H1 (cell line): Measurements from ENCODE around the gene CHMP6. TPM values are rescaled to one million over a fixed set of nuclear protein-coding genes. Genes with fewer than 3 reads are reported as not detected.

Experiments used
- CTCF ChIA-PET: fragments of 300-600 bp; sonication (Branson Sonifier 250); formaldehyde crosslinking; loops from one replicate; lab custom pipeline; 2021; ENCODE audit not compliant: partially characterized antibody; lab: Charles Lee
- POLR2A ChIA-PET: fragments of 300-600 bp; sonication (Branson Sonifier 250); formaldehyde crosslinking; loops from one replicate; lab custom pipeline; 2021; ENCODE audit warnings: inconsistent platforms; ENCODE audit not compliant: partially characterized antibody; lab: Charles Lee
- DNase-seq, 2 experiments: peaks; one replicate each; pipeline versions ENCODE4 v3.0.0 to v3.0.0-alpha.2; 2010 to 2022; ENCODE audit warnings: low spot score in 2 of 2, low read depth in 1 of 2, mixed read lengths in 1 of 2
- FAIRE-seq: peaks from 2 replicates; lab custom pipeline; 2011; peaks lifted over from hg19 to GRCh38; lab: Jason Lieb, UNC
- H2AFZ ChIP-seq: 2 replicates; pipeline ENCODE4 v1.8.1; 2012; ENCODE audit warnings: low read length, inconsistent platforms
- H2AK5ac ChIP-seq: 2 replicates; pipeline ENCODE4 v1.6.1; 2013; ENCODE audit warnings: low read depth, low read length
- H2BK120ac ChIP-seq: replicated peaks from 2 replicates; pipeline ENCODE3; 2013; ENCODE audit warnings: low read depth, low read length, inconsistent platforms
- H2BK12ac ChIP-seq: 2 replicates; pipeline ENCODE4 v1.6.1; 2013; ENCODE audit warnings: low read depth, low read length
- H2BK15ac ChIP-seq: 2 replicates; pipeline ENCODE4 v1.6.1; 2013; ENCODE audit warnings: low read length
- H2BK20ac ChIP-seq: 2 replicates; pipeline ENCODE4 v1.6.1; 2013; ENCODE audit warnings: low read length
- H2BK5ac ChIP-seq: 2 replicates; pipeline ENCODE4 v1.6.1; 2013; ENCODE audit warnings: low read depth, low read length
- H3K14ac ChIP-seq: 2 replicates; pipeline ENCODE4 v1.6.1; 2013; ENCODE audit warnings: inconsistent platforms; ENCODE audit not compliant: insufficient read length
- H3K18ac ChIP-seq: 2 replicates; pipeline ENCODE4 v1.6.1; 2013; ENCODE audit warnings: low read length; ENCODE audit errors: extremely low read depth
- H3K23ac ChIP-seq: 2 replicates; pipeline ENCODE4 v1.6.1; 2013; ENCODE audit warnings: inconsistent platforms; ENCODE audit not compliant: insufficient read length
- H3K23me2 ChIP-seq: 2 replicates; pipeline ENCODE4 v1.6.1; 2013; ENCODE audit warnings: low read depth, low read length
- H3K27ac ChIP-seq: 2 replicates; pipeline ENCODE4 v1.6.1; 2011; ENCODE audit warnings: low read depth, low read length, inconsistent platforms
- H3K27me3 ChIP-seq, 4 experiments: replicated peaks in 1 of 4; 1 replicate in 1 of 4; 2 replicates in 3 of 4; pipeline versions ENCODE4 v1.6.1 to v1.8.1; 2011 to 2013; ENCODE audit warnings: low read length in 3 of 4, mild to moderate bottlenecking in 3 of 4, inconsistent platforms in 2 of 4, mixed read lengths in 2 of 4, moderate library complexity in 1 of 4; ENCODE audit not compliant: control insufficient read depth in 3 of 4, insufficient read depth in 3 of 4; ENCODE audit errors: extremely low read depth in 1 of 4
- H3K36me3 ChIP-seq, 4 experiments: 2 replicates each; pipeline versions ENCODE4 v1.6.1 to v1.8.1; 2011 to 2013; ENCODE audit warnings: mild to moderate bottlenecking in 4 of 4, low read length in 3 of 4, moderate library complexity in 2 of 4, control low read depth in 1 of 4, inconsistent platforms in 1 of 4; ENCODE audit not compliant: insufficient read depth in 4 of 4, control insufficient read depth in 2 of 4
- H3K4ac ChIP-seq: replicated peaks from 2 replicates; pipeline ENCODE3; 2013; ENCODE audit warnings: low read length, low read depth, mixed read lengths, inconsistent platforms; ENCODE audit not compliant: insufficient read length
- H3K4me1 ChIP-seq, 4 experiments: replicated peaks in 1 of 4; 1 replicate in 1 of 4; 2 replicates in 3 of 4; pipeline versions ENCODE4 v1.6.1 to v1.8.1; 2011 to 2013; ENCODE audit warnings: low read length in 3 of 4, inconsistent platforms in 2 of 4, mixed read lengths in 1 of 4; ENCODE audit not compliant: insufficient read depth in 4 of 4, control insufficient read depth in 3 of 4
- H3K4me2 ChIP-seq, 2 experiments: 2 replicates each; pipeline versions ENCODE4 v1.6.1 to v1.8.1; 2011 to 2013; ENCODE audit warnings: low read depth in 2 of 2, low read length in 2 of 2, control low read depth in 1 of 2, inconsistent platforms in 1 of 2, mild to moderate bottlenecking in 1 of 2; ENCODE audit not compliant: insufficient read depth in 1 of 2
- H3K4me3 ChIP-seq, 4 experiments: fragments of 200-600, 300-600 bp in 1 of 4; sonication (generic), shearing (Covaris generic), sonication (Bioruptor Twin) in 1 of 4; 2 replicates each; pipeline versions ENCODE4 v1.5.1 to v1.8.1; 2011 to 2016; ENCODE audit warnings: low read length in 4 of 4, low read depth in 3 of 4, control low read depth in 2 of 4, inconsistent platforms in 2 of 4, mild to moderate bottlenecking in 2 of 4, mixed read lengths in 1 of 4, moderate library complexity in 1 of 4; ENCODE audit not compliant: insufficient read depth in 2 of 4; ENCODE audit errors: extremely low read depth in 1 of 4
- H3K56ac ChIP-seq: replicated peaks from 2 replicates; pipeline ENCODE3; 2013; ENCODE audit warnings: low read depth, mild to moderate bottlenecking, mixed read lengths, low read length, inconsistent platforms; ENCODE audit not compliant: insufficient read length
- H3K79me1 ChIP-seq: 2 replicates; pipeline ENCODE4 v1.6.1; 2013; ENCODE audit warnings: low read depth, low read length, control low read depth
- H3K79me2 ChIP-seq, 2 experiments: 2 replicates each; pipeline versions ENCODE4 v1.6.1 to v1.8.1; 2012 to 2013; ENCODE audit warnings: low read length in 2 of 2, mild to moderate bottlenecking in 2 of 2, inconsistent platforms in 1 of 2; ENCODE audit not compliant: insufficient read depth in 2 of 2, control insufficient read depth in 1 of 2
- H3K9ac ChIP-seq, 4 experiments: replicated peaks in 1 of 4; 1 replicate in 1 of 4; 2 replicates in 3 of 4; pipeline versions ENCODE4 v1.6.1 to v1.8.1; 2011 to 2013; ENCODE audit warnings: low read depth in 3 of 4, low read length in 3 of 4, control low read depth in 2 of 4, mild to moderate bottlenecking in 2 of 4, moderate library complexity in 2 of 4, inconsistent platforms in 1 of 4; ENCODE audit errors: extremely low read depth in 1 of 4
- H3K9me3 ChIP-seq, 2 experiments: 2 replicates each; pipeline versions ENCODE4 v1.6.1 to v1.8.1; 2012 to 2013; ENCODE audit warnings: mild to moderate bottlenecking in 2 of 2, moderate library complexity in 2 of 2, control low read depth in 1 of 2, inconsistent platforms in 1 of 2, low read depth in 1 of 2, low read length in 1 of 2, mixed read lengths in 1 of 2; ENCODE audit not compliant: insufficient read depth in 2 of 2
- H4K20me1 ChIP-seq, 2 experiments: replicated peaks in 1 of 2; 2 replicates each; pipeline versions ENCODE3 to v1.8.1; 2011 to 2013; ENCODE audit warnings: inconsistent platforms in 2 of 2, low read length in 2 of 2, mild to moderate bottlenecking in 1 of 2; ENCODE audit not compliant: insufficient read depth in 2 of 2, control insufficient read depth in 1 of 2
- H4K5ac ChIP-seq: 2 replicates; pipeline ENCODE4 v1.6.1; 2013; ENCODE audit warnings: low read length, low read depth, mixed read lengths, inconsistent platforms; ENCODE audit not compliant: insufficient read length
- H4K8ac ChIP-seq: 2 replicates; pipeline ENCODE4 v1.8.0; 2013; ENCODE audit warnings: mild to moderate bottlenecking, moderate library complexity, low read length, inconsistent platforms; ENCODE audit not compliant: insufficient read depth; ENCODE audit errors: extremely low read depth
- H4K91ac ChIP-seq: replicated peaks from 2 replicates; pipeline ENCODE3; 2013; ENCODE audit warnings: low read length, mixed read lengths, inconsistent platforms; ENCODE audit not compliant: insufficient read length
- ATF3 ChIP-seq: IDR thresholded peaks from 2 replicates; pipeline ENCODE4 v1.6.1; 2011; ENCODE audit warnings: low read depth, mild to moderate bottlenecking, low read length; ENCODE audit not compliant: insufficient read depth
- BRCA1 ChIP-seq: IDR thresholded peaks from 2 replicates; pipeline ENCODE4 v1.6.1; 2012; ENCODE audit warnings: low read depth, low read length, improper control_type of control experiment
- JUN ChIP-seq: IDR thresholded peaks from 2 replicates; pipeline ENCODE4 v1.6.1; 2011; ENCODE audit warnings: low read depth, mild to moderate bottlenecking, improper control_type of control experiment, low read length
- RFX5 ChIP-seq: IDR thresholded peaks from 2 replicates; pipeline ENCODE4 v1.6.1; 2011; ENCODE audit warnings: low read depth, low read length, improper control_type of control experiment, borderline replicate concordance
- SIN3A ChIP-seq, 2 experiments: IDR thresholded peaks in 1 of 2; conservative IDR thresholded peaks in 1 of 2; 2 replicates each; pipeline ENCODE4 v1.6.1; 2011 to 2012; ENCODE audit warnings: low read length in 2 of 2, improper control_type of control experiment in 1 of 2, low read depth in 1 of 2, mild to moderate bottlenecking in 1 of 2
- SIX5 ChIP-seq: IDR thresholded peaks from 2 replicates; pipeline ENCODE4 v1.6.1; 2011; ENCODE audit warnings: mild to moderate bottlenecking, low read depth, low read length
- TAF7 ChIP-seq: optimal IDR thresholded peaks from 2 replicates; pipeline ENCODE3; 2011; ENCODE audit warnings: low read depth, mild to moderate bottlenecking, inconsistent platforms, low read length, moderate library complexity, borderline replicate concordance
- TBP ChIP-seq: IDR thresholded peaks from 2 replicates; pipeline ENCODE4 v1.6.1; 2011; ENCODE audit warnings: low read depth, low read length, improper control_type of control experiment
- USF2 ChIP-seq: IDR thresholded peaks from 2 replicates; pipeline ENCODE4 v1.6.1; 2011; ENCODE audit warnings: low read length, improper control_type of control experiment
- ZNF274 ChIP-seq: IDR thresholded peaks from 2 replicates; pipeline ENCODE4 v1.7.0; 2012; ENCODE audit warnings: low read length, borderline replicate concordance; ENCODE audit errors: extremely low read depth
- WGBS, 2 experiments: shearing (Covaris generic) in 1 of 2; methylation state at CpG; one replicate each; pipeline versions ENCODE4 v1.1.6 to v1.1.7; 2013 to 2015; ENCODE audit warnings: low lambda C conversion rate in 2 of 2, mixed read lengths in 2 of 2, inconsistent platforms in 1 of 2, low coverage in 1 of 2, missing lambda C conversion rate in 1 of 2; ENCODE audit not compliant: insufficient replicate concordance in 2 of 2, insufficient coverage in 1 of 2, insufficient read length in 1 of 2; ENCODE audit errors: extremely low coverage in 1 of 2, missing lambda C conversion rate in 1 of 2; 5-methylcytosine and 5-hydroxymethylcytosine counted together
- polyA plus RNA-seq, 7 experiments: library from polyadenylated mRNA; depleted of rRNA in 3 of 7; stranded (reverse) in 5 of 7; unstranded in 2 of 7; fragments of >200 nt in 5 of 7; fragments of 200-250 nt in 2 of 7; gene quantifications; 1 replicate in 5 of 7; 2 replicates in 1 of 7; 4 replicates in 1 of 7; pipeline versions ENCODE4 v1.2.1 to v1.2.3, GENCODE V29; 2011 to 2013; ENCODE audit warnings: missing spikeins in 2 of 7, mixed read lengths in 2 of 7
- total RNA-seq: library from RNA; stranded (reverse); fragmentation: NEBNext Ultra II Directional; extraction: Animal tissue kit (Norgen Biotek cat#: 25700); gene quantifications from 2 replicates; pipeline ENCODE4 v1.2.1, GENCODE V29; 2021

CHMP6 gene
- total and polyA plus RNA-seq, 2 of the 8 experiments (the other 6 are each of a cell fraction or from before 2014, with no cell fraction given) = 15.7 to 24.3 TPM

GRCh38 chr17:80950466-80951120 lies 41.0 kb upstream of the CHMP6 start:
- no peak overlapping the region for H3K14ac ChIP-seq
- DNase-seq (no peak), FAIRE-seq (no peak)
- no peak for TF ChIP-seq RFX5
- no peak for TF ChIP-seq BRCA1
- no peak for TF ChIP-seq JUN
- no peak for TF ChIP-seq USF2
- no peak for TF ChIP-seq ATF3
- no peak for TF ChIP-seq ZNF274
- TF ChIP-seq TBP = no peak
- TF ChIP-seq TAF7 = no peak
- TF ChIP-seq SIN3A (conservative IDR thresholded peaks at IDR 0.05 in 1 of 2, IDR thresholded peaks at IDR 0.05 in 1 of 2; ENCODE audit: low read depth in 1 of 2, low read length in 2 of 2) = no peak
- TF ChIP-seq SIX5 = no peak

More at GRCh38 chr17:80950466-80951120, 41.0 kb upstream of the CHMP6 start:
- Histone ChIP-seq H3K27ac (no peak overlapping the region), H2AK5ac (no peak overlapping the region), H3K4me1 (no peaks in the 10 kb centered on the region), H4K8ac (no peak overlapping the region), H2BK15ac (no peak overlapping the region), H3K79me1 (no peaks in the 10 kb centered on the region), H3K79me2 (no peaks in the 10 kb centered on the region), H3K36me3 (no peaks in the 10 kb centered on the region; a peak in 3 of 8 replicates), H2BK12ac (no peak overlapping the region), H2BK120ac (no peak overlapping the region), H3K4ac (no peak overlapping the region), H3K4me2 (no peak overlapping the region), H4K91ac (no peak overlapping the region), H3K9me3 (no peaks in the 10 kb centered on the region), H2BK20ac (no peak overlapping the region), H3K56ac (no peak overlapping the region), H3K18ac (no peak overlapping the region), H3K23ac (no peak overlapping the region), H3K4me3 (no peak overlapping the region), H2AFZ (no peak overlapping the region), H3K27me3 (no peaks in the 10 kb centered on the region), H4K20me1 (no peaks in the 10 kb centered on the region), H2BK5ac (no peak overlapping the region), H4K5ac (no peak overlapping the region), H3K23me2 (no peaks in the 10 kb centered on the region), H3K9ac (no peak overlapping the region)
- ChIA-PET CTCF (interaction anchor here (0.8 to 2.3 kb wide), 7 partner anchors 10 to 85 kb away, joined by 3 to 8 read pairs (median 4); no protein-coding TSS in a partner anchor), POLR2A (interaction anchor here (1.2 kb wide), 1 partner anchor 13 kb away, joined by 4 read pairs; no protein-coding TSS in a partner anchor)
- WGBS, 2 experiments = 93% methylated on average over 17 of the region's 17 CpGs; no CpG with 5 or more reads in 1 of the 2 experiments
